Epithelial cell of proximal tubule (primary cell): ENCODE results near the gene KLHL29. TPM values are rescaled to one million over a fixed set of nuclear protein-coding genes. Genes with fewer than 3 reads are reported as not detected.

ENCODE experiments used
- DNase-seq: peaks from one replicate; pipeline ENCODE4 v3.0.0-alpha.2; 2011; ENCODE audit warnings: low read depth
- H3K4me3 ChIP-seq: 2 replicates; pipeline ENCODE4 v1.5.1; 2011; ENCODE audit warnings: low read depth, mild to moderate bottlenecking, low read length
- total RNA-seq: library from RNA; depleted of rRNA; stranded (reverse); fragments of >200 nt; gene quantifications from 2 replicates; pipeline ENCODE4 v1.2.3, GENCODE V29; 2015
- TF ChIP-seq, protein P1 (sequence below): conservative IDR thresholded peaks from 2 replicates; pipeline ENCODE4 v1.5.1; 2012; ENCODE audit warnings: low read depth, mild to moderate bottlenecking, low read length

KLHL29 gene
- total RNA-seq, 1 donor from 2014 or later, result 12.0 TPM

- TF ChIP-seq, protein P1, sequence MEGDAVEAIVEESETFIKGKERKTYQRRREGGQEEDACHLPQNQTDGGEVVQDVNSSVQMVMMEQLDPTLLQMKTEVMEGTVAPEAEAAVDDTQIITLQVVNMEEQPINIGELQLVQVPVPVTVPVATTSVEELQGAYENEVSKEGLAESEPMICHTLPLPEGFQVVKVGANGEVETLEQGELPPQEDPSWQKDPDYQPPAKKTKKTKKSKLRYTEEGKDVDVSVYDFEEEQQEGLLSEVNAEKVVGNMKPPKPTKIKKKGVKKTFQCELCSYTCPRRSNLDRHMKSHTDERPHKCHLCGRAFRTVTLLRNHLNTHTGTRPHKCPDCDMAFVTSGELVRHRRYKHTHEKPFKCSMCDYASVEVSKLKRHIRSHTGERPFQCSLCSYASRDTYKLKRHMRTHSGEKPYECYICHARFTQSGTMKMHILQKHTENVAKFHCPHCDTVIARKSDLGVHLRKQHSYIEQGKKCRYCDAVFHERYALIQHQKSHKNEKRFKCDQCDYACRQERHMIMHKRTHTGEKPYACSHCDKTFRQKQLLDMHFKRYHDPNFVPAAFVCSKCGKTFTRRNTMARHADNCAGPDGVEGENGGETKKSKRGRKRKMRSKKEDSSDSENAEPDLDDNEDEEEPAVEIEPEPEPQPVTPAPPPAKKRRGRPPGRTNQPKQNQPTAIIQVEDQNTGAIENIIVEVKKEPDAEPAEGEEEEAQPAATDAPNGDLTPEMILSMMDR, result no peak
- peak; percentile 46 for DNase-seq
- no peak overlapping the region for H3K4me3 ChIP-seq
These were observed 372.9 kb downstream of the KLHL29 start for GRCh38 chr2:23757686-23758433.
